MM.1S (cell line): ENCODE results near the gene XPO5.

ENCODE experiments used
- DNase-seq: peaks from one replicate; pipeline ENCODE4 v3.0.0-alpha.2; 2015
- H2AFZ ChIP-seq: fragments of 300-600 bp; sonication (generic); 2 replicates; pipeline ENCODE4 v1.6.0; 2016; ENCODE audit warnings: antibody characterized with exemption, low read length
- H3F3A ChIP-seq: fragments of 300-600 bp; sonication (generic); 2 replicates; pipeline ENCODE4 v1.6.1; 2016; ENCODE audit warnings: mild to moderate bottlenecking, antibody characterized with exemption, low read length, moderate library complexity, mixed read lengths; ENCODE audit not compliant: insufficient read depth
- H3K27ac ChIP-seq: fragments of 300-600 bp; sonication (generic); 2 replicates; pipeline ENCODE4 v1.5.1; 2016; ENCODE audit warnings: mild to moderate bottlenecking, low read length
- H3K27me3 ChIP-seq: fragments of 300-600 bp; sonication (generic); replicated peaks from 2 replicates; pipeline ENCODE4 v1.6.0; 2016; ENCODE audit warnings: low read length; ENCODE audit not compliant: insufficient read depth
- H3K36me3 ChIP-seq: fragments of 300-600 bp; sonication (generic); replicated peaks from 2 replicates; pipeline ENCODE4 v1.6.1; 2016; ENCODE audit warnings: mild to moderate bottlenecking, low read length, mixed read lengths; ENCODE audit not compliant: insufficient read depth
- H3K4me1 ChIP-seq: fragments of 300-600 bp; sonication (generic); 2 replicates; pipeline ENCODE4 v1.6.1; 2016; ENCODE audit warnings: low read length, mixed read lengths
- H3K4me2 ChIP-seq: fragments of 300-600 bp; sonication (generic); 2 replicates; pipeline ENCODE4 v1.6.0; 2016; ENCODE audit warnings: low read depth, low read length
- H3K4me3 ChIP-seq: fragments of 300-600 bp; sonication (generic); 2 replicates; pipeline ENCODE4 v1.5.1; 2016; ENCODE audit warnings: low read length, mixed read lengths
- H3K79me2 ChIP-seq: fragments of 300-600 bp; sonication (generic); 2 replicates; pipeline ENCODE4 v1.6.1; 2016; ENCODE audit warnings: mixed run types, low read length, mixed read lengths
- H3K9ac ChIP-seq: fragments of 300-600 bp; sonication (generic); 2 replicates; pipeline ENCODE4 v1.6.1; 2016; ENCODE audit warnings: low read length, mixed read lengths
- H3K9me2 ChIP-seq: fragments of 300-600 bp; sonication (generic); replicated peaks from 2 replicates; pipeline ENCODE4 v1.6.1; 2016; ENCODE audit warnings: mild to moderate bottlenecking, low read length, mixed read lengths; ENCODE audit not compliant: insufficient read depth
- H3K9me3 ChIP-seq: fragments of 300-600 bp; sonication (generic); replicated peaks from 2 replicates; pipeline ENCODE4 v1.6.1; 2016; ENCODE audit warnings: mild to moderate bottlenecking, low read length, mixed read lengths; ENCODE audit not compliant: insufficient read depth
- H4K20me1 ChIP-seq: fragments of 300-600 bp; sonication (generic); 2 replicates; pipeline ENCODE4 v1.6.1; 2016; ENCODE audit warnings: mild to moderate bottlenecking, low read length, moderate library complexity, mixed read lengths; ENCODE audit not compliant: insufficient read depth
- CTCF ChIP-seq: fragments of 300-600 bp; sonication (generic); IDR thresholded peaks from 2 replicates; pipeline ENCODE4 v1.5.1; 2016; ENCODE audit warnings: antibody characterized with exemption, low read length, mixed read lengths
- EZH2 ChIP-seq: fragments of 300-600 bp; sonication (generic); optimal IDR thresholded peaks from 2 replicates; pipeline ENCODE3; 2017; ENCODE audit warnings: low read depth, mild to moderate bottlenecking, antibody characterized with exemption, low read length, mixed read lengths
- EZH2phosphoT487 ChIP-seq: fragments of 300-600 bp; sonication (generic); IDR thresholded peaks from 2 replicates; pipeline ENCODE4 v1.6.1; 2018; ENCODE audit warnings: antibody characterized with exemption, low read length

XPO5 gene

GRCh38 chr6:43579171-43579570, 3.3 kb upstream of the XPO5 start:
- no peak for TF ChIP-seq EZH2phosphoT487
- TF ChIP-seq CTCF, result no peak
- TF ChIP-seq EZH2, result no peak
- Histone ChIP-seq H3F3A (peaks cover 10% of the 10 kb centered on the region), H3K4me2 (no peak overlapping the region), H3K79me2 (peaks cover 74% of the 10 kb centered on the region), H3K9me2 (no peaks in the 10 kb centered on the region), H2AFZ (no peak overlapping the region), H3K9ac (no peak overlapping the region), H3K36me3 (peaks cover 19% of the 10 kb centered on the region), H3K4me1 (peaks cover 8% of the 10 kb centered on the region), H3K9me3 (no peaks in the 10 kb centered on the region), H3K4me3 (no peak overlapping the region), H4K20me1 (no peaks in the 10 kb centered on the region), H3K27me3 (no peaks in the 10 kb centered on the region), H3K27ac (no peak overlapping the region)
- no peak for DNase-seq

- Histone ChIP-seq H3K9me3 (no peaks in the 10 kb centered on the region), H3F3A (peaks cover 10% of the 10 kb centered on the region), H2AFZ (no peak overlapping the region), H4K20me1 (no peaks in the 10 kb centered on the region), H3K4me1 (peaks cover 8% of the 10 kb centered on the region), H3K36me3 (peaks cover 15% of the 10 kb centered on the region), H3K4me3 (no peak overlapping the region), H3K27me3 (no peaks in the 10 kb centered on the region), H3K9ac (no peak overlapping the region), H3K4me2 (0 out of 2 replicates have a peak overlapping the region, but pooled peaks have one; percentile 95), H3K79me2 (peaks cover 74% of the 10 kb centered on the region), H3K9me2 (no peaks in the 10 kb centered on the region), H3K27ac (no peak overlapping the region)
- TF ChIP-seq CTCF (no peak), EZH2 (no peak), EZH2phosphoT487 (no peak)
- DNase-seq, result no peak
Measured at GRCh38 chr6:43578748-43579147, 2.9 kb upstream of the XPO5 start.

GRCh38 chr6:43575105-43575771, 600 bp downstream of the XPO5 start:
- H3K79me2 ChIP-seq, result peaks cover 74% of the 10 kb centered on the region
- H3K27ac ChIP-seq, result peak overlapping the region; percentile 9; the same call in 1 of the 2 replicates

More at GRCh38 chr6:43575105-43575771, 600 bp downstream of the XPO5 start:
- peak overlapping the region; percentile 82 for H2AFZ ChIP-seq
- peaks cover 8% of the 10 kb centered on the region for H3K4me1 ChIP-seq
- H3K9ac ChIP-seq, result peak overlapping the region; percentile 69
- no peaks in the 10 kb centered on the region for H3K9me2 ChIP-seq
- DNase-seq, result no peak
- H3K4me2 ChIP-seq, result peak overlapping the region; percentile 48
- no peaks in the 10 kb centered on the region for H3K9me3 ChIP-seq
- peaks cover 10% of the 10 kb centered on the region for H3F3A ChIP-seq
- H3K36me3 ChIP-seq, result peaks cover 4% of the 10 kb centered on the region; the same call in 1 of the 2 replicates
- no peaks in the 10 kb centered on the region for H3K27me3 ChIP-seq
- peak overlapping the region; percentile 93 for H3K4me3 ChIP-seq
- H4K20me1 ChIP-seq, result no peaks in the 10 kb centered on the region
- TF ChIP-seq CTCF, result no peak
- no peak for TF ChIP-seq EZH2phosphoT487
- TF ChIP-seq EZH2, result no peak
